GM08714 (cell line): ENCODE data around the gene TLR6.

Experiments used
- H3K4me3 ChIP-seq: fragments of 200-500 bp; sonication (Bioruptor generic); 2 replicates; pipeline ENCODE4 v1.5.1; 2014; ENCODE audit warnings: mild to moderate bottlenecking, low read length, inconsistent platforms
- ZNF274 ChIP-seq: IDR thresholded peaks from 2 replicates; pipeline ENCODE4 v1.6.1; 2012; ENCODE audit warnings: mild to moderate bottlenecking, low read depth, low read length

Gene TLR6

GRCh38 chr4:38858097-38858420 is 1.4 kb upstream of the TLR6 start:
- no peak overlapping the region for H3K4me3 ChIP-seq
- no peak for TF ChIP-seq ZNF274

- H3K4me3 ChIP-seq: no peak overlapping the region
- no peak for TF ChIP-seq ZNF274
Measured at GRCh38 chr4:38857354-38858096, 908 bp upstream of the TLR6 start.

- no peak for TF ChIP-seq ZNF274
- H3K4me3 ChIP-seq: peak overlapping the region; percentile 99
Measured at GRCh38 chr4:38856046-38856445, 571 bp downstream of the TLR6 start.

GRCh38 chr4:38855466-38855865 is 1.2 kb downstream of the TLR6 start:
- peak overlapping the region; percentile 99 for H3K4me3 ChIP-seq
- no peak for TF ChIP-seq ZNF274

- H3K4me3 ChIP-seq: no peak overlapping the region
- no peak for TF ChIP-seq ZNF274
Measured at GRCh38 chr4:38846015-38846414, 10.6 kb downstream of the TLR6 start.

- no peak overlapping the region for H3K4me3 ChIP-seq
- TF ChIP-seq ZNF274: no peak
Measured at GRCh38 chr4:38842994-38843393, 13.6 kb downstream of the TLR6 start.

GRCh38 chr4:38837849-38838248 is 18.8 kb downstream of the TLR6 start:
- H3K4me3 ChIP-seq: no peak overlapping the region
- TF ChIP-seq ZNF274: no peak

GRCh38 chr4:38837334-38837733 is 19.3 kb downstream of the TLR6 start:
- no peak for TF ChIP-seq ZNF274
- H3K4me3 ChIP-seq: no peak overlapping the region

GRCh38 chr4:38834570-38834969 is 22.0 kb downstream of the TLR6 start:
- H3K4me3 ChIP-seq: no peak overlapping the region
- no peak for TF ChIP-seq ZNF274

- TF ChIP-seq ZNF274: no peak
- no peak overlapping the region for H3K4me3 ChIP-seq
Measured at GRCh38 chr4:38832624-38833528, 23.7 kb downstream of the TLR6 start.

GRCh38 chr4:38832206-38832605 is 24.4 kb downstream of the TLR6 start:
- no peak for TF ChIP-seq ZNF274
- H3K4me3 ChIP-seq: no peak overlapping the region

- H3K4me3 ChIP-seq: no peak overlapping the region
- no peak for TF ChIP-seq ZNF274
Measured at GRCh38 chr4:38831653-38832052, 25.0 kb downstream of the TLR6 start.

GRCh38 chr4:38829237-38829636 is 27.4 kb downstream of the TLR6 start:
- no peak overlapping the region for H3K4me3 ChIP-seq
- TF ChIP-seq ZNF274: no peak

GRCh38 chr4:38823766-38824165 is 32.9 kb downstream of the TLR6 start:
- no peak for TF ChIP-seq ZNF274
- H3K4me3 ChIP-seq: no peak overlapping the region

GRCh38 chr4:38822748-38823303 is 33.8 kb downstream of the TLR6 start:
- no peak for TF ChIP-seq ZNF274
- no peak overlapping the region for H3K4me3 ChIP-seq

GRCh38 chr4:38821739-38822138 is 34.9 kb downstream of the TLR6 start:
- TF ChIP-seq ZNF274: no peak

More at GRCh38 chr4:38821739-38822138, 34.9 kb downstream of the TLR6 start:
- no peak overlapping the region for H3K4me3 ChIP-seq
